KMS-11 (cell line): ENCODE results near the gene DEFB131A.
"Not testable (repeated sequence)": the region's sequence is repeated elsewhere in the genome, so short reads cannot be mapped to it uniquely, and the experiment has no call there.

Source experiments
- H2AFZ ChIP-seq: fragments of 200-600 bp; sonication (generic); 2 replicates; pipeline ENCODE4 v1.6.1; 2016; ENCODE audit warnings: antibody characterized with exemption, mixed run types, low read depth
- H3K27ac ChIP-seq: fragments of 200-600 bp; sonication (generic); 2 replicates; pipeline ENCODE4 v1.6.1; 2016; ENCODE audit warnings: mild to moderate bottlenecking, mixed run types
- H3K27me3 ChIP-seq: fragments of 200-600 bp; sonication (generic); 2 replicates; pipeline ENCODE4 v1.6.1; 2017; ENCODE audit warnings: mild to moderate bottlenecking, low read depth, mixed run types, moderate library complexity; ENCODE audit not compliant: insufficient read depth
- H3K36me3 ChIP-seq: fragments of 200-600 bp; sonication (generic); 2 replicates; pipeline ENCODE4 v1.6.1; 2017; ENCODE audit warnings: mild to moderate bottlenecking, mixed run types; ENCODE audit not compliant: insufficient read depth
- H3K4me1 ChIP-seq: fragments of 200-600 bp; sonication (generic); 2 replicates; pipeline ENCODE4 v1.6.1; 2016; ENCODE audit warnings: mild to moderate bottlenecking, low read depth, mixed run types; ENCODE audit not compliant: poor library complexity, severe bottlenecking
- H3K4me2 ChIP-seq: fragments of 200-600 bp; sonication (generic); 2 replicates; pipeline ENCODE4 v1.7.0; 2016; ENCODE audit warnings: mild to moderate bottlenecking, mixed run types
- H3K4me3 ChIP-seq: fragments of 200-600 bp; sonication (generic); IDR thresholded peaks from 2 replicates; pipeline ENCODE4 v1.6.1; 2017; ENCODE audit warnings: low read depth, low read length, mixed read lengths; ENCODE audit not compliant: insufficient read depth
- H3K79me2 ChIP-seq: fragments of 200-600 bp; sonication (generic); 2 replicates; pipeline ENCODE4 v1.6.1; 2016; ENCODE audit warnings: low read depth, mixed run types; ENCODE audit not compliant: insufficient read depth
- H3K9ac ChIP-seq: fragments of 200-600 bp; sonication (generic); 2 replicates; pipeline ENCODE4 v1.6.1; 2016; ENCODE audit warnings: mild to moderate bottlenecking, mixed run types
- H4K20me1 ChIP-seq: fragments of 200-600 bp; sonication (generic); 2 replicates; pipeline ENCODE4 v1.6.1; 2016; ENCODE audit warnings: mild to moderate bottlenecking, mixed run types; ENCODE audit not compliant: insufficient read depth
- CTCF ChIP-seq: fragments of 200-600 bp; sonication (generic); conservative IDR thresholded peaks from 2 replicates; pipeline ENCODE4 v1.6.1; 2017; ENCODE audit warnings: low read depth, mild to moderate bottlenecking, antibody characterized with exemption, low read length, moderate library complexity, mixed read lengths

DEFB131A gene

GRCh38 chr4:9490496-9490895 lies 46.3 kb downstream of the DEFB131A start:
- H3K9ac ChIP-seq, H3K27me3 ChIP-seq, H3K79me2 ChIP-seq, H3K36me3 ChIP-seq, H4K20me1 ChIP-seq, H3K4me3 ChIP-seq, H3K27ac ChIP-seq, H2AFZ ChIP-seq, H3K4me1 ChIP-seq, H3K4me2 ChIP-seq: not testable (repeated sequence)

- H3K9ac ChIP-seq, H4K20me1 ChIP-seq, H3K79me2 ChIP-seq, H2AFZ ChIP-seq, H3K4me1 ChIP-seq, H3K36me3 ChIP-seq, H3K4me2 ChIP-seq, H3K27me3 ChIP-seq, H3K4me3 ChIP-seq, H3K27ac ChIP-seq: not testable (repeated sequence)
Measured at GRCh38 chr4:9490986-9491385, 46.8 kb downstream of the DEFB131A start.

- H3K27ac ChIP-seq, H3K4me2 ChIP-seq, H3K79me2 ChIP-seq, H3K4me1 ChIP-seq, H3K9ac ChIP-seq, H2AFZ ChIP-seq, H3K4me3 ChIP-seq, H4K20me1 ChIP-seq, H3K36me3 ChIP-seq, H3K27me3 ChIP-seq: not testable (repeated sequence)
Measured at GRCh38 chr4:9493589-9493988, 49.4 kb downstream of the DEFB131A start.

- H3K36me3 ChIP-seq, H3K79me2 ChIP-seq, H3K4me1 ChIP-seq, H2AFZ ChIP-seq, H3K27ac ChIP-seq, H3K4me3 ChIP-seq, H4K20me1 ChIP-seq, H3K9ac ChIP-seq, H3K4me2 ChIP-seq, H3K27me3 ChIP-seq: not testable (repeated sequence)
Measured at GRCh38 chr4:9494256-9495035, 50.2 kb downstream of the DEFB131A start.

- TF ChIP-seq CTCF, result peak; percentile 32; the same call in 1 of the 2 replicates
Measured at GRCh38 chr4:9495443-9495842, 51.2 kb downstream of the DEFB131A start.

GRCh38 chr4:9497575-9498467 lies 53.6 kb downstream of the DEFB131A start:
- not testable (repeated sequence) for H2AFZ ChIP-seq, H3K27ac ChIP-seq, H3K4me2 ChIP-seq, H3K36me3 ChIP-seq, H3K4me3 ChIP-seq, H4K20me1 ChIP-seq, H3K79me2 ChIP-seq, H3K4me1 ChIP-seq, H3K9ac ChIP-seq, H3K27me3 ChIP-seq

More at GRCh38 chr4:9495443-9495842, 51.2 kb downstream of the DEFB131A start:
- H3K27ac ChIP-seq, H3K9ac ChIP-seq, H3K4me1 ChIP-seq, H2AFZ ChIP-seq, H3K27me3 ChIP-seq, H3K4me3 ChIP-seq, H3K79me2 ChIP-seq, H4K20me1 ChIP-seq, H3K36me3 ChIP-seq, H3K4me2 ChIP-seq: not testable (repeated sequence)

GRCh38 chr4:9498468-9499040 lies 54.3 kb downstream of the DEFB131A start:
- H3K9ac ChIP-seq, H4K20me1 ChIP-seq, H3K4me2 ChIP-seq, H3K36me3 ChIP-seq, H3K79me2 ChIP-seq, H3K4me1 ChIP-seq, H3K4me3 ChIP-seq, H3K27ac ChIP-seq, H2AFZ ChIP-seq, H3K27me3 ChIP-seq: not testable (repeated sequence)

GRCh38 chr4:9499974-9500487 lies 55.8 kb downstream of the DEFB131A start:
- not testable (repeated sequence) for H3K9ac ChIP-seq, H3K27ac ChIP-seq, H3K4me1 ChIP-seq, H3K79me2 ChIP-seq, H3K36me3 ChIP-seq, H2AFZ ChIP-seq, H3K27me3 ChIP-seq, H4K20me1 ChIP-seq, H3K4me2 ChIP-seq, H3K4me3 ChIP-seq
